Measurements from ENCODE around the gene TNS1.

DNA sequence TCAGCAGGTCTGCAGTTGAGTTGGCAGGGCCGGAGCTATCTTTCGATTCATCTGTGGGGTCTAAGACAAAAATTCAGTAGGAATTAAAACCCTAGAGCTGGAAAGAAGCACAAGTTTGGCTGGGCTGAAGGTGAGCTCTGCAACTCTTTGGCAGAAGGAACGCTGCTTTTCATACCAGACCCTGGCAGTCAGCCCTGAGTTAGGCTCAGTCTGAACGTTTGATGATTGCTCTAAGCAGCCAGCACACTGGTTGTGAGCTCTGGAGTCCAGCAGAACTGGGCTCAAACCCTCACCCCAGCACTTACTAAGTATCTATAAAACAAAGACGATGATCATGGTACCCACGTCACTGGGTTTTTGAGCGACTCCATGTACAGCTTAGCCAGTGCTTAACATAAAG is 192.5 kb downstream of the TNS1 start:
- TF ChIP-seq, protein P1, sequence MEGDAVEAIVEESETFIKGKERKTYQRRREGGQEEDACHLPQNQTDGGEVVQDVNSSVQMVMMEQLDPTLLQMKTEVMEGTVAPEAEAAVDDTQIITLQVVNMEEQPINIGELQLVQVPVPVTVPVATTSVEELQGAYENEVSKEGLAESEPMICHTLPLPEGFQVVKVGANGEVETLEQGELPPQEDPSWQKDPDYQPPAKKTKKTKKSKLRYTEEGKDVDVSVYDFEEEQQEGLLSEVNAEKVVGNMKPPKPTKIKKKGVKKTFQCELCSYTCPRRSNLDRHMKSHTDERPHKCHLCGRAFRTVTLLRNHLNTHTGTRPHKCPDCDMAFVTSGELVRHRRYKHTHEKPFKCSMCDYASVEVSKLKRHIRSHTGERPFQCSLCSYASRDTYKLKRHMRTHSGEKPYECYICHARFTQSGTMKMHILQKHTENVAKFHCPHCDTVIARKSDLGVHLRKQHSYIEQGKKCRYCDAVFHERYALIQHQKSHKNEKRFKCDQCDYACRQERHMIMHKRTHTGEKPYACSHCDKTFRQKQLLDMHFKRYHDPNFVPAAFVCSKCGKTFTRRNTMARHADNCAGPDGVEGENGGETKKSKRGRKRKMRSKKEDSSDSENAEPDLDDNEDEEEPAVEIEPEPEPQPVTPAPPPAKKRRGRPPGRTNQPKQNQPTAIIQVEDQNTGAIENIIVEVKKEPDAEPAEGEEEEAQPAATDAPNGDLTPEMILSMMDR (conservative IDR thresholded peaks at IDR 0.05; ENCODE audit: low read depth, low read length), result no peak
- TF ChIP-seq EZH2 (IDR thresholded peaks at IDR 0.05; ENCODE audit: low read length, unreplicated experiment), result no peak
